ENCODE results near the gene CYFIP2. TPM values are rescaled to one million over a fixed set of nuclear protein-coding genes. Genes with fewer than 3 reads are reported as not detected.

The CYFIP2 gene
- total and polyA plus RNA-seq, 2 of the 8 experiments (the other 6 are each of a cell fraction or from before 2014, with no cell fraction given), result 45.1 to 80.6 TPM

- no peak for TF ChIP-seq SAP30 (IDR thresholded peaks at IDR 0.05; ENCODE audit: insufficient read depth, insufficient replicate concordance, low read length)
- TF ChIP-seq ATF3 (IDR thresholded peaks at IDR 0.05; ENCODE audit: insufficient read depth, low read depth, low read length), result no peak
Observed at GRCh38 chr5:157356576-157356975, 90.7 kb downstream of the CYFIP2 start (continued).

All from H1 (cell line).